HG03354 (cell line): ENCODE measurements around the gene PLA2G4B.

Experiments
- ATAC-seq: cut with Tn5 transposase; IDR thresholded peaks from one replicate; pipeline ENCODE4 v1.9.1; 2021; ENCODE audit warnings: mild to moderate bottlenecking; ENCODE audit not compliant: unreplicated experiment, poor library complexity, severe bottlenecking

Gene PLA2G4B

GRCh38 chr15:41805711-41806110 lies 32.9 kb upstream of the PLA2G4B start:
- no peak for ATAC-seq

GRCh38 chr15:41806291-41807181 lies 32.1 kb upstream of the PLA2G4B start:
- no peak for ATAC-seq

DNA sequence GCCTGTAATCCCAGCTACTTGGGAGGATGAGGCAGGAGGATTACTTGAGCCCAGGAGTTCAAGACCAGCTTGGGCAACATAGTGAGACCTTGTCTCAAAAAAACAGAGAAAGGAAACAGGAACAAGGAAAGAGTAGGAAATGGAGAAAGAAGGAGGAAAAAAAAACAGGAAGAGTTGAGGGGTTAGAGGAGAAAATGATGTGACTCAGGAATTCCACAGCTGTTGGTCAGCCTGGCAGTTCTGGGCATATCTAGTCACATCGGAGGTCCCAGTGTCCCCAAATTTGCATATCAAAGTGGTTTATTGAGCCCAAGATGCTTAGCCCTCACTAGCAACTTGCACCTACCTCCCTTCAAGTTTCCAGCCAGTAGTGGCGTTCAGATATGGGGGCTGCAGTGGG lies 29.5 kb upstream of the PLA2G4B start:
- no peak for ATAC-seq

GRCh38 chr15:41809526-41810220 lies 29.0 kb upstream of the PLA2G4B start:
- no peak for ATAC-seq

DNA sequence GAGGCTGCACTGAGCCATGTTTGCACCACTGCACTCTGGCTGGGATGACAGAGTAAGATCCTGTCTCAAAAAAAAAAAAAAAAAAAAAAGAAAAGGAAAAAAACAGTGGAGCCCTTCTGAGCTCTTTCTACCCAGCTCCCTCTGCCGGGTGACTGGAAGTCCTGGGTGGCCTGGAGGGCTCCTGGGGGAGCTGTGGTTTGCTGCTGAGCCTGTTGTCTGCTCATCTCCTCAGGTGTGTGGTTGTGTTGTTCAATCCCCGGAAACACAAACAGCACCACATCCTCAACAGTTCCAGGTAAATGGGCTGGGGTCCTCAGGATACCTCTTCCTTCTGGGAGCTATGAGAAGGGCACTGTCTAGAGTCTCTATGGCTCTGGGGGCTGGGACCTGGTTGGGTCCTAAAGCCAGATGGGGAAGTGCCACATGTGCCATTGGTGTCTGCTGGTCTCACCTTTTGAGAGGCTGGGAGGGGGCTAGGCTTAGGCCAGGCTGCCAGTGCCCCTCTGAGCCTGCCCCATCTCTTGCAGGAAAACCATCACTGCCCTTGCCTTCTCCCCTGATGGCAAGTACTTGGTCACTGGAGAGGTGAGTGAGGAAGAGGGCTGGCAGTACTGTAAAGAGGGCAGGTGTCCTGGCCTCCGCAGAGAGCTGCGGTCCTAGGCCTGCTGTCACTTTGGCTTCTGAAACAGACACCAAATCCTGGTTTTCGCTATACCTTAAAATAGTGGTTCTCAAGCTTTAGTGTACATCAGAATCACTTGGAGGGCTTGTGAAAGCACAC lies 27.8 kb upstream of the PLA2G4B start:
- no peak for ATAC-seq

DNA sequence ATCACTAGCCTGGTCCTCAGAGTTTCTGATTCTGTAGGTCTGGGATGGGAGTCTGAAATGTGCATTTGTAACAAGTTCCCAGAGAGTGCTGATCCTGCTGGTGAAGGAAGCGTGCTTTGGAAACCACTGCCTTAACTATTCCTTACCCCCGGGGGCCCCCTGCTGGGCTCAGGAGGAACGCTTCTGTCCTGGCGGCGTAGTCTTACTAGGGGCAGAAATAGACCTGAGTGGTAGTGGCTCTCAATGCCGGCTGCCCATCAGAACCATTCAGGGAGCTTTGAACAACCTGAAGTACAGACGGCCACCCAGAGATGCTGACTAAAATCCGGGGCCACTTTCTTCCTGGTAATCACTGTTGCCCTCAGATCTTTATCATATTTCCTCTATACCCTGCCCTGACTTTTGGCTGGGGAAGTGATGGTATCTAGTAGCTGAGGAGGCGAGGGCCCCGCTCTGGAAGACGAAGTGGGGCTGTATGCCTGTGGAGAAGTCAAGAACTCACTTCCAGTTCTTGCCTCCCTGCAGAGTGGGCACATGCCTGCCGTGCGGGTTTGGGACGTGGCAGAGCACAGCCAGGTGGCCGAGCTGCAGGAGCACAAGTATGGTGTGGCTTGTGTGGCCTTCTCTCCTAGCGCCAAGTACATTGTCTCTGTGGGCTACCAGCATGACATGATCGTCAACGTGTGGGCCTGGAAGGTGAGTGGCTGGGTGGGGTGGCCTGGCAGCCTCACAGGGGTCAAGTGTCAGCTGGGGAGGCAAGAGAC lies 27.0 kb upstream of the PLA2G4B start:
- ATAC-seq: no peak

DNA sequence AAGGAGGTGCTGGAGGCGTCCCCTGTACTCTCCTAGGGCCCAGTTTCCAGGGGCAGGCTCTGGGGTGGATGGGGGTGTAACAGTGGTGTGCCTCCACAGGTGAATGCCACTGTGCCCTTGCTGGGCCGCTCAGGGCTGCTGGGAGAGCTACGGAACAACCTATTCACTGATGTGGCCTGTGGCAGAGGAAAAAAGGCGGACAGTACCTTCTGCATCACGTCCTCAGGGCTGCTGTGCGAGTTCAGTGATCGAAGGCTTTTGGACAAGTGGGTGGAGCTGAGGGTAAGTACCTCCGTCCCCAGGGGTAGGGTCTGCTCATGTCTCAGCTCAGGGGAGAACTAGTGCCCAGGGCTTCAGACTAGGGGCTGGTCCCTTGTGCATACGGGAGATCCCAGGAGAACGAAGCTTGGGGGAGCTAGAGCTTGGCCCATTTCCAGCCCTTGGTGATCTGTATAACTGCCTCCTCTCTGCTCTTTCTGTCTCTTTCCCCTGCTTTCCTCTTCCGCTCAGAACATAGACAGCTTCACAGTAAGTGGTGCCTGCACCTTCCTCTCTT lies 25.7 kb upstream of the PLA2G4B start:
- ATAC-seq: no peak

GRCh38 chr15:41813426-41813825 lies 25.2 kb upstream of the PLA2G4B start:
- no peak for ATAC-seq

- ATAC-seq: no peak
Measured at GRCh38 chr15:41814534-41814933, 24.1 kb upstream of the PLA2G4B start.

DNA sequence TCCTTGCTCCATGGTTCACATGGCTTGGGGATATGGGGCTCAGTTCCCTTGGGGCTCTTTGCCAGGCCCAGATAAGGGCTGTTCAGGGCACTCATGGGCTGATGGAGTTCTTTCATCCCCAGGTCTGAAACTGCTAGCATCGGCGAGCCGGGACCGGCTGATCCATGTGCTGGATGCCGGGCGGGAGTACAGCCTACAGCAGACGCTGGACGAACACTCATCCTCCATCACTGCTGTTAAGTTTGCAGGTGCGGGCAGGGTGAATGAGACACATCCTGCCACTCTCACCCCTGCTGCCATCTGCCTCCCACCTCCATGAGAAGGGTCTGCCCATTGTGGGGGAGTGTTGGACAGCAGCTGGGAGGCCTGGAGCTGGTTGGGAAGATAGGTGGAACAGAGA lies 21.9 kb upstream of the PLA2G4B start:
- ATAC-seq: no peak

- no peak for ATAC-seq
Measured at GRCh38 chr15:41817327-41817726, 21.3 kb upstream of the PLA2G4B start.

- no peak for ATAC-seq
Measured at GRCh38 chr15:41817781-41818180, 20.9 kb upstream of the PLA2G4B start.

GRCh38 chr15:41819455-41820050 lies 19.1 kb upstream of the PLA2G4B start:
- ATAC-seq: no peak

DNA sequence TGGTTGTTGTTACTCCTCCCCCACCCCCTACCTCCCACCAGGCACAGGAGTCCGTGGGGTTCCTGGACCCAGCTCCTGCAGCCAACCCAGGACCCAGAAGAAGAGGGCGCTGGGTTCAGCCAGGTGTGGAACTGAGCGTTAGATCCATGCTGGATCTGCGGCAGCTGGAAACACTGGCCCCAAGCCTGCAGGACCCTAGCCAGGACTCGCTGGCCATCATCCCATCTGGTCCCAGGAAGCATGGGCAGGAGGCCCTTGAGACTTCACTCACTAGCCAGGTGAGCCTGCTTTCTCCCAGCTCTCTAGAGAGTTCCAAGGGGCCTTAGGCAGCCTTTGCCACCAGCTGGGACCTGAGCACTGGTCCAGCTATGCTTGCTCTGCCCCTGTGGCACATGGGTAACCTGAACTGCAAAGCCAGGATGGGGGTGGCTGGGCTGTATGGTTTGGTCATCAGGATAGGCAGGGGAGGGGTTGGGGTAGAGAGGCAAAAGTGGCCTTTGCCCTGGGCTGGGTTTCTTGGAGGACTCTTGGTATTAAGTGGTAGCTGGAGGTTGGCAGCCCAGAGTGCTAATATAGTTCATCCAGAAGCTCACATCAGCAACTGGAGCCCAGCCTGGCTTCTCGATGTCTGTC lies 17.7 kb upstream of the PLA2G4B start:
- ATAC-seq: no peak

DNA sequence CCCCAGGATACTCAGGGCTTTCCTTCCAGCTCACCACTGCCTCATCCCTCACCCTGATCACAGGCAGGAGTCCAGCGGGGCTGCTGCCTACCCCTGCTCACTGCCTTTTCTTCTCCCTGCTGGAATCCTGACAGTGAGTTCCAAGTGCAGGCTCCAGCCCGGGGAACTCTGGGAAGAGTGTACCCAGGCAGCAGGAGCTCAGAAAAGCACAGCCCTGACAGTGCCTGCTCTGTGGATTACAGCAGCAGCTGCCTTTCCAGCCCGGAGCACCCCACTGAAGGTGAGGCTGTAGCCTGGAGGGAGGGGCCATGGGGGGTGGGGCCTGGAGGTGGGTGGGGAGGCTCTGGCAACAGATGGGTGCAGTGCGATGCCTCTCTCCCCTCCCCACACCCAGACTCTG lies 16.8 kb upstream of the PLA2G4B start:
- ATAC-seq: no peak

- ATAC-seq: no peak
Measured at GRCh38 chr15:41822471-41822870, 16.2 kb upstream of the PLA2G4B start.

GRCh38 chr15:41822957-41823356 lies 15.7 kb upstream of the PLA2G4B start:
- no peak for ATAC-seq

- no peak for ATAC-seq
Measured at GRCh38 chr15:41823502-41823901, 15.1 kb upstream of the PLA2G4B start.
